HEK293T (cell line): ENCODE results near the gene TDP2.
"Not testable (repeated sequence)": the region's sequence is repeated elsewhere in the genome, so short reads cannot be mapped to it uniquely, and the experiment has no call there.

ENCODE experiments used
- CTCF ChIA-PET: fragments of 350-600 bp; formaldehyde crosslinking; extraction: SDS; loops from one replicate; lab custom pipeline; 2021; ENCODE audit warnings: antibody characterized with exemption, inconsistent platforms; lab: Yijun Ruan, JAX
- POLR2A ChIA-PET: fragments of 350-600 bp; formaldehyde crosslinking; extraction: SDS; loops from one replicate; lab custom pipeline; 2020; ENCODE audit warnings: antibody characterized with exemption, inconsistent platforms; lab: Yijun Ruan, JAX
- DNase-seq: peaks from one replicate; pipeline ENCODE4 v3.0.0; 2012; ENCODE audit warnings: mixed read lengths; ENCODE audit errors: extremely low spot score
- ARNT ChIP-seq: fragments of 450-650 bp; IDR thresholded peaks from 2 replicates; pipeline ENCODE4 v1.6.1; 2017; ENCODE audit warnings: mild to moderate bottlenecking
- BHLHE40 ChIP-seq: fragments of 450-650 bp; IDR thresholded peaks from 2 replicates; pipeline ENCODE4 v1.6.1; 2016; ENCODE audit warnings: mild to moderate bottlenecking, moderate library complexity, borderline replicate concordance
- CTBP1 ChIP-seq: fragments of 450-650 bp; IDR thresholded peaks from 2 replicates; pipeline ENCODE4 v1.6.1; 2016; ENCODE audit warnings: borderline replicate concordance
- ELF4 ChIP-seq: fragments of 450-650 bp; IDR thresholded peaks from 2 replicates; pipeline ENCODE4 v1.6.1; 2017; ENCODE audit warnings: antibody characterized with exemption
- FOXA1 ChIP-seq: fragments of 450-650 bp; IDR thresholded peaks from 2 replicates; pipeline ENCODE4 v1.6.1; 2016; ENCODE audit warnings: mild to moderate bottlenecking
- FOXK2 ChIP-seq: fragments of 450-650 bp; IDR thresholded peaks from 2 replicates; pipeline ENCODE4 v1.6.1; 2016; ENCODE audit warnings: mild to moderate bottlenecking
- FOXM1 ChIP-seq: fragments of 450-650 bp; IDR thresholded peaks from 2 replicates; pipeline ENCODE4 v1.6.1; 2017; ENCODE audit warnings: mild to moderate bottlenecking, borderline replicate concordance
- HDGF ChIP-seq: fragments of 450-650 bp; IDR thresholded peaks from 2 replicates; pipeline ENCODE4 v1.6.1; 2017; ENCODE audit warnings: antibody characterized with exemption, borderline replicate concordance
- L3MBTL2 ChIP-seq: fragments of 450-650 bp; conservative IDR thresholded peaks from 2 replicates; pipeline ENCODE4 v1.6.1; 2016; ENCODE audit warnings: mild to moderate bottlenecking
- LEF1 ChIP-seq: fragments of 450-650 bp; IDR thresholded peaks from 2 replicates; pipeline ENCODE4 v1.6.1; 2017; ENCODE audit warnings: mild to moderate bottlenecking, borderline replicate concordance
- NFRKB ChIP-seq: fragments of 450-650 bp; IDR thresholded peaks from 2 replicates; pipeline ENCODE4 v1.6.1; 2016; ENCODE audit warnings: mild to moderate bottlenecking, moderate library complexity
- PKNOX1 ChIP-seq: fragments of 450-650 bp; IDR thresholded peaks from 2 replicates; pipeline ENCODE4 v1.6.1; 2016
- SP1 ChIP-seq: fragments of 450-650 bp; IDR thresholded peaks from 2 replicates; pipeline ENCODE4 v1.6.1; 2017
- SUZ12 ChIP-seq: fragments of 450-650 bp; IDR thresholded peaks from 2 replicates; pipeline ENCODE4 v1.6.1; 2016; ENCODE audit warnings: mild to moderate bottlenecking
- TARDBP ChIP-seq: fragments of 450-650 bp; IDR thresholded peaks from 2 replicates; pipeline ENCODE4 v1.6.1; 2016
- ZNF384 ChIP-seq: fragments of 450-650 bp; IDR thresholded peaks from 2 replicates; pipeline ENCODE4 v1.6.1; 2016

Gene TDP2

GRCh38 chr6:24702720-24703282 is 36.1 kb upstream of the TDP2 start:
- CTCF ChIA-PET, result interaction anchor here (0.9 to 1.7 kb wide), 4 partner anchors 122 to 315 kb away, joined by 3 to 5 read pairs (median 4); no protein-coding TSS in a partner anchor
- POLR2A ChIA-PET, result interaction anchor here (0.7 kb wide), 1 partner anchor 119 kb away, joined by 3 read pairs; no protein-coding TSS in a partner anchor
- TF ChIP-seq NFRKB, result no peak
- no peak for TF ChIP-seq L3MBTL2
- no peak for TF ChIP-seq ARNT
- TF ChIP-seq ELF4, result no peak
- no peak for TF ChIP-seq CTBP1
- no peak for TF ChIP-seq HDGF
- TF ChIP-seq FOXK2, result no peak
- TF ChIP-seq ZNF384, result no peak
- TF ChIP-seq FOXM1, result no peak
- TF ChIP-seq TARDBP, result no peak
- TF ChIP-seq LEF1, result no peak
- no peak for TF ChIP-seq BHLHE40
- TF ChIP-seq SUZ12, result no peak
- no peak for TF ChIP-seq SP1
- DNase-seq, result no peak

- no peak for DNase-seq
- POLR2A ChIA-PET, result no interaction called here
- no peak for TF ChIP-seq L3MBTL2
- no peak for TF ChIP-seq HDGF
- CTCF ChIA-PET, result no interaction called here
These were observed 33.0 kb upstream of the TDP2 start for GRCh38 chr6:24699521-24700359.

GRCh38 chr6:24696097-24696496 is 29.4 kb upstream of the TDP2 start:
- DNase-seq, result no peak
- ChIA-PET POLR2A (no interaction called here), CTCF (no interaction called here)
- no peak for TF ChIP-seq L3MBTL2
- TF ChIP-seq LEF1, result no peak
- no peak for TF ChIP-seq SUZ12
- no peak for TF ChIP-seq ARNT
- TF ChIP-seq FOXM1, result no peak
- no peak for TF ChIP-seq FOXK2
- no peak for TF ChIP-seq PKNOX1
- TF ChIP-seq NFRKB, result no peak
- no peak for TF ChIP-seq ZNF384
- TF ChIP-seq SP1, result no peak
- no peak for TF ChIP-seq BHLHE40
- no peak for TF ChIP-seq TARDBP
- TF ChIP-seq FOXA1, result no peak
- no peak for TF ChIP-seq ELF4
- TF ChIP-seq CTBP1, result no peak

- CTCF ChIA-PET, POLR2A ChIA-PET: not testable (repeated sequence)
- DNase-seq, result peak; percentile 39
These were observed 28.9 kb upstream of the TDP2 start for GRCh38 chr6:24695635-24696034.

GRCh38 chr6:24694198-24694597 is 27.5 kb upstream of the TDP2 start:
- CTCF ChIA-PET, result interaction anchor here (1.0 to 1.3 kb wide), 2 partner anchors 110 to 113 kb away, joined by 3 to 4 read pairs; no protein-coding TSS in a partner anchor
- TF ChIP-seq BHLHE40 (no peak), ELF4 (no peak), NFRKB (no peak)
- POLR2A ChIA-PET, result no interaction called here
- no peak for DNase-seq

- TF ChIP-seq SP1 (no peak), PKNOX1 (no peak), ZNF384 (no peak), L3MBTL2 (no peak), FOXK2 (no peak), NFRKB (no peak), FOXM1 (no peak), HDGF (no peak), BHLHE40 (no peak), SUZ12 (no peak), TARDBP (no peak), ARNT (no peak)
- ChIA-PET CTCF (interaction anchor here (0.5 kb wide), 1 partner anchor 141 kb away, joined by 3 read pairs; no protein-coding TSS in a partner anchor), POLR2A (no interaction called here)
- DNase-seq, result no peak
These were observed 26.3 kb upstream of the TDP2 start for GRCh38 chr6:24692848-24693592.

- POLR2A ChIA-PET, result no interaction called here
- CTCF ChIA-PET, result no interaction called here
- TF ChIP-seq HDGF (no peak), NFRKB (no peak), PKNOX1 (no peak), CTBP1 (no peak), ELF4 (no peak), BHLHE40 (no peak), ARNT (no peak)
- DNase-seq, result no peak
These were observed 25.7 kb upstream of the TDP2 start for GRCh38 chr6:24692415-24692814.
